Kidney epithelial cell (primary cell): ENCODE data around the gene ADRA1B. TPM values are rescaled to one million over a fixed set of nuclear protein-coding genes. Genes with fewer than 3 reads are reported as not detected.
A peak's percentile ranks its signal among the peaks of the same experiment; 100 is the strongest.
"Not testable (repeated sequence)": the region's sequence is repeated elsewhere in the genome, so short reads cannot be mapped to it uniquely, and the experiment has no call there.

Source experiments
- DNase-seq: peaks from one replicate; pipeline ENCODE4 v3.0.0-alpha.2; 2010; ENCODE audit warnings: low read depth
- H3K27me3 ChIP-seq: 2 replicates; pipeline ENCODE4 v1.6.0; 2011; ENCODE audit warnings: low read length; ENCODE audit not compliant: control insufficient read depth, insufficient read depth
- H3K36me3 ChIP-seq: 2 replicates; pipeline ENCODE4 v1.5.1; 2011; ENCODE audit warnings: low read length; ENCODE audit not compliant: control insufficient read depth, insufficient read depth
- H3K4me3 ChIP-seq: 2 replicates; pipeline ENCODE4 v1.5.1; 2011; ENCODE audit warnings: low read depth, mild to moderate bottlenecking, control low read depth, low read length
- CTCF ChIP-seq: IDR thresholded peaks from 2 replicates; pipeline ENCODE4 v1.5.1; 2011; ENCODE audit warnings: mild to moderate bottlenecking, moderate library complexity, low read length, control low read depth, inconsistent platforms; ENCODE audit not compliant: insufficient read depth, poor library complexity, severe bottlenecking
- total RNA-seq: library from RNA; depleted of rRNA; stranded (reverse); fragments of >200 nt; gene quantifications from 2 replicates; pipeline ENCODE4 v1.2.3, GENCODE V29; 2015

The ADRA1B gene
- total RNA-seq, 1 donor from 2014 or later, result 2.9 TPM

- no peak for DNase-seq
- Histone ChIP-seq H3K4me3 (no peak overlapping the region), H3K36me3 (peaks cover 1% of the 10 kb centered on the region), H3K27me3 (no peaks in the 10 kb centered on the region)
- TF ChIP-seq CTCF, result no peak
Observed at GRCh38 chr5:160011471-160011870, 95.2 kb downstream of the ADRA1B start.

GRCh38 chr5:160014197-160014596 is 97.9 kb downstream of the ADRA1B start:
- not testable (repeated sequence) for H3K36me3 ChIP-seq, DNase-seq, H3K4me3 ChIP-seq, H3K27me3 ChIP-seq

GRCh38 chr5:160018945-160019625 is 102.8 kb downstream of the ADRA1B start:
- DNase-seq, result no peak
- no peaks in the 10 kb centered on the region for H3K36me3 ChIP-seq
- TF ChIP-seq CTCF, result no peak
- H3K4me3 ChIP-seq, result no peak overlapping the region
- H3K27me3 ChIP-seq, result no peaks in the 10 kb centered on the region

- no peak for DNase-seq
- Histone ChIP-seq H3K27me3 (no peaks in the 10 kb centered on the region), H3K4me3 (no peak overlapping the region), H3K36me3 (no peaks in the 10 kb centered on the region)
- no peak for TF ChIP-seq CTCF
Observed at GRCh38 chr5:160020266-160020770, 104.0 kb downstream of the ADRA1B start.

- no peak for DNase-seq
- H3K36me3 ChIP-seq, result no peaks in the 10 kb centered on the region
- H3K27me3 ChIP-seq, result no peaks in the 10 kb centered on the region
- H3K4me3 ChIP-seq, result no peak overlapping the region
- TF ChIP-seq CTCF, result no peak
Observed at GRCh38 chr5:160020964-160021363, 104.7 kb downstream of the ADRA1B start.

- peak; percentile 12 for DNase-seq
- H3K4me3 ChIP-seq, result no peak overlapping the region
- no peaks in the 10 kb centered on the region for H3K27me3 ChIP-seq
- no peaks in the 10 kb centered on the region for H3K36me3 ChIP-seq
- TF ChIP-seq CTCF, result peak; percentile 63
Observed at GRCh38 chr5:160021831-160022446, 105.7 kb downstream of the ADRA1B start.

Other genes starting within 250 kb of the ADRA1B start
- 62.7 and 65.4 TPM in 2 replicates for gene TTC1, start 92.7 kb downstream of the ADRA1B start, total RNA-seq
- gene PWWP2A, start 203.0 kb downstream of the ADRA1B start, total RNA-seq, result 24.8 and 32.7 TPM in 2 replicates